Ectodermal cell (in vitro differentiated cells): Measurements from ENCODE around the gene GALNTL6.

Source experiments
- H3K27ac ChIP-seq: 2 replicates; pipeline ENCODE4 v1.7.0; 2013; ENCODE audit warnings: mild to moderate bottlenecking, low read depth, low read length; ENCODE audit not compliant: insufficient read depth, poor library complexity, severe bottlenecking
- H3K27me3 ChIP-seq: 2 replicates; pipeline ENCODE4 v1.7.0; 2013; ENCODE audit warnings: mild to moderate bottlenecking, low read length; ENCODE audit not compliant: insufficient read depth, control insufficient read depth, poor library complexity, severe bottlenecking
- H3K36me3 ChIP-seq: one replicate; pipeline ENCODE4 v1.7.0; 2013; ENCODE audit warnings: low read length; ENCODE audit not compliant: control insufficient read depth, insufficient read depth
- H3K4me1 ChIP-seq: one replicate; pipeline ENCODE4 v1.7.0; 2013; ENCODE audit warnings: low read length; ENCODE audit not compliant: control insufficient read depth, insufficient read depth
- H3K4me3 ChIP-seq: 2 replicates; pipeline ENCODE4 v1.7.0; 2013; ENCODE audit warnings: low read depth, low read length, control low read depth; ENCODE audit not compliant: insufficient read depth
- H3K9me3 ChIP-seq: 2 replicates; pipeline ENCODE4 v1.7.0; 2013; ENCODE audit warnings: mild to moderate bottlenecking, low read length, moderate library complexity; ENCODE audit not compliant: control insufficient read depth
- WGBS, 2 experiments: methylation state at CpG; one replicate each; pipeline ENCODE4 v1.1.7; 2013; ENCODE audit warnings: missing lambda C conversion rate in 2 of 2; 5-methylcytosine and 5-hydroxymethylcytosine counted together

GALNTL6 gene

GRCh38 chr4:171981185-171981584 lies 168.0 kb downstream of the GALNTL6 start:
- H3K4me3 ChIP-seq: no peak overlapping the region
- H3K9me3 ChIP-seq: no peaks in the 10 kb centered on the region
- H3K27ac ChIP-seq: no peak overlapping the region
- H3K27me3 ChIP-seq: no peaks in the 10 kb centered on the region
- H3K36me3 ChIP-seq: no peaks in the 10 kb centered on the region
- no peaks in the 10 kb centered on the region for H3K4me1 ChIP-seq

- WGBS, 2 experiments: 80 to 91% methylated on average over 5 of the region's 5 CpGs
- no peak overlapping the region for H3K27ac ChIP-seq
- no peaks in the 10 kb centered on the region for H3K9me3 ChIP-seq
- no peaks in the 10 kb centered on the region for H3K27me3 ChIP-seq
- no peaks in the 10 kb centered on the region for H3K4me1 ChIP-seq
- no peaks in the 10 kb centered on the region for H3K36me3 ChIP-seq
- H3K4me3 ChIP-seq: no peak overlapping the region
These were observed 171.0 kb downstream of the GALNTL6 start for GRCh38 chr4:171983935-171984805.

GRCh38 chr4:171985129-171985528 lies 171.9 kb downstream of the GALNTL6 start:
- WGBS, 2 experiments: 97 to 100% methylated on average over 1 to 2 of the region's 2 CpGs
- Histone ChIP-seq H3K36me3 (no peaks in the 10 kb centered on the region), H3K27me3 (no peaks in the 10 kb centered on the region), H3K4me3 (no peak overlapping the region), H3K9me3 (no peaks in the 10 kb centered on the region), H3K4me1 (no peaks in the 10 kb centered on the region), H3K27ac (no peak overlapping the region)

GRCh38 chr4:171993247-171993646 lies 180.0 kb downstream of the GALNTL6 start:
- 42 to 72% methylated on average over 1 of the region's 1 CpG for WGBS, 2 experiments
- Histone ChIP-seq H3K4me1 (no peaks in the 10 kb centered on the region), H3K27me3 (no peaks in the 10 kb centered on the region), H3K36me3 (no peaks in the 10 kb centered on the region), H3K4me3 (no peak overlapping the region), H3K9me3 (no peaks in the 10 kb centered on the region), H3K27ac (no peak overlapping the region)

GRCh38 chr4:172007889-172008288 lies 194.7 kb downstream of the GALNTL6 start:
- Histone ChIP-seq H3K4me3 (no peak overlapping the region), H3K27me3 (no peaks in the 10 kb centered on the region), H3K4me1 (no peaks in the 10 kb centered on the region), H3K27ac (no peak overlapping the region), H3K36me3 (no peaks in the 10 kb centered on the region), H3K9me3 (no peaks in the 10 kb centered on the region)

- Histone ChIP-seq H3K36me3 (no peaks in the 10 kb centered on the region), H3K4me3 (no peak overlapping the region), H3K27me3 (no peaks in the 10 kb centered on the region), H3K9me3 (no peaks in the 10 kb centered on the region), H3K4me1 (no peaks in the 10 kb centered on the region), H3K27ac (no peak overlapping the region)
- WGBS, 2 experiments: 81 to 89% methylated on average over 1 to 3 of the region's 3 CpGs
These were observed 196.4 kb downstream of the GALNTL6 start for GRCh38 chr4:172009446-172010230.

GRCh38 chr4:172011196-172011595 lies 198.0 kb downstream of the GALNTL6 start:
- no peaks in the 10 kb centered on the region for H3K36me3 ChIP-seq
- H3K9me3 ChIP-seq: no peaks in the 10 kb centered on the region
- no peak overlapping the region for H3K4me3 ChIP-seq
- H3K27me3 ChIP-seq: no peaks in the 10 kb centered on the region
- 35 to 59% methylated on average over 1 of the region's 1 CpG for WGBS, 2 experiments
- H3K4me1 ChIP-seq: no peaks in the 10 kb centered on the region
- H3K27ac ChIP-seq: no peak overlapping the region

- no peaks in the 10 kb centered on the region for H3K27me3 ChIP-seq
- H3K27ac ChIP-seq: no peak overlapping the region
- no peaks in the 10 kb centered on the region for H3K4me1 ChIP-seq
- H3K9me3 ChIP-seq: no peaks in the 10 kb centered on the region
- no peak overlapping the region for H3K4me3 ChIP-seq
- no peaks in the 10 kb centered on the region for H3K36me3 ChIP-seq
- 87 to 96% methylated on average over 1 of the region's 1 CpG for WGBS, 2 experiments
These were observed 205.2 kb downstream of the GALNTL6 start for GRCh38 chr4:172018358-172018757.

GRCh38 chr4:172035562-172035961 lies 222.4 kb downstream of the GALNTL6 start:
- no peaks in the 10 kb centered on the region for H3K27me3 ChIP-seq
- no peaks in the 10 kb centered on the region for H3K9me3 ChIP-seq
- no peaks in the 10 kb centered on the region for H3K36me3 ChIP-seq
- no peaks in the 10 kb centered on the region for H3K4me1 ChIP-seq
- 78 to 79% methylated on average over 1 of the region's 2 CpGs for WGBS, 2 experiments
- H3K27ac ChIP-seq: no peak overlapping the region
- H3K4me3 ChIP-seq: no peak overlapping the region

GRCh38 chr4:172040766-172041165 lies 227.6 kb downstream of the GALNTL6 start:
- H3K27me3 ChIP-seq: no peaks in the 10 kb centered on the region
- no peaks in the 10 kb centered on the region for H3K36me3 ChIP-seq
- no peaks in the 10 kb centered on the region for H3K4me1 ChIP-seq
- H3K4me3 ChIP-seq: no peak overlapping the region
- H3K9me3 ChIP-seq: no peaks in the 10 kb centered on the region
- H3K27ac ChIP-seq: no peak overlapping the region
